Measurements from ENCODE around the gene TARS3.

The TARS3 gene

GRCh38 chr15:101609742-101610610, 114.3 kb downstream of the TARS3 start:
- H3K9ac ChIP-seq (ENCODE audit: low read depth, low read length), result no peak overlapping the region
- H3K4me1 ChIP-seq (ENCODE audit: control insufficient read depth, insufficient read depth, low read length), result no peaks in the 10 kb centered on the region
- no peaks in the 10 kb centered on the region for H3K9me3 ChIP-seq (ENCODE audit: control insufficient read depth, insufficient read depth, low read length)
- H3K36me3 ChIP-seq (ENCODE audit: control insufficient read depth, insufficient read depth, low read length), result no peaks in the 10 kb centered on the region
- no peak overlapping the region for H3K4me3 ChIP-seq (ENCODE audit: low read depth, low read length)
- H3K27me3 ChIP-seq (ENCODE audit: control insufficient read depth, insufficient read depth, low read length), result no peaks in the 10 kb centered on the region

- H3K4me3 ChIP-seq (ENCODE audit: low read depth, low read length), result no peak overlapping the region
- H3K36me3 ChIP-seq (ENCODE audit: control insufficient read depth, insufficient read depth, low read length), result no peaks in the 10 kb centered on the region
- H3K4me1 ChIP-seq (ENCODE audit: control insufficient read depth, insufficient read depth, low read length), result no peaks in the 10 kb centered on the region
- H3K9me3 ChIP-seq (ENCODE audit: control insufficient read depth, insufficient read depth, low read length), result no peaks in the 10 kb centered on the region
- H3K27me3 ChIP-seq (ENCODE audit: control insufficient read depth, insufficient read depth, low read length), result no peaks in the 10 kb centered on the region
- no peak overlapping the region for H3K9ac ChIP-seq (ENCODE audit: low read depth, low read length)
Measured at GRCh38 chr15:101608201-101608600, 116.1 kb downstream of the TARS3 start.

GRCh38 chr15:101607108-101607507, 117.2 kb downstream of the TARS3 start:
- no peaks in the 10 kb centered on the region for H3K27me3 ChIP-seq (ENCODE audit: control insufficient read depth, insufficient read depth, low read length)

GRCh38 chr15:101604124-101604874, 120.0 kb downstream of the TARS3 start:
- Histone ChIP-seq H3K9me3 (ENCODE audit: control insufficient read depth, insufficient read depth, low read length) (no peaks in the 10 kb centered on the region), H3K36me3 (ENCODE audit: control insufficient read depth, insufficient read depth, low read length) (no peaks in the 10 kb centered on the region), H3K4me1 (ENCODE audit: control insufficient read depth, insufficient read depth, low read length) (no peaks in the 10 kb centered on the region), H3K4me3 (ENCODE audit: low read depth, low read length) (no peak overlapping the region), H3K27me3 (ENCODE audit: control insufficient read depth, insufficient read depth, low read length) (no peaks in the 10 kb centered on the region), H3K9ac (ENCODE audit: low read depth, low read length) (no peak overlapping the region)

More at GRCh38 chr15:101607108-101607507, 117.2 kb downstream of the TARS3 start:
- H3K9me3 ChIP-seq (ENCODE audit: control insufficient read depth, insufficient read depth, low read length), result no peaks in the 10 kb centered on the region
- no peaks in the 10 kb centered on the region for H3K36me3 ChIP-seq (ENCODE audit: control insufficient read depth, insufficient read depth, low read length)
- H3K4me1 ChIP-seq (ENCODE audit: control insufficient read depth, insufficient read depth, low read length), result no peaks in the 10 kb centered on the region
- H3K4me3 ChIP-seq (ENCODE audit: low read depth, low read length), result no peak overlapping the region
- H3K9ac ChIP-seq (ENCODE audit: low read depth, low read length), result no peak overlapping the region

Data from iPS-15b (cell line).